Measurements from ENCODE around the gene ZNFX1. TPM values are rescaled to one million over a fixed set of nuclear protein-coding genes. Genes with fewer than 3 reads are reported as not detected.

Gene ZNFX1
- total and polyA plus RNA-seq, 3 donors from 2014 or later, result 31.6 to 39.9 (median 37.2) TPM

- Histone ChIP-seq H3K9me3 (no peaks in the 10 kb centered on the region), H3K4me1 (no peaks in the 10 kb centered on the region), H3K27ac (no peak overlapping the region), H3K4me3 (no peak overlapping the region), H3K36me3 (ENCODE audit: low read depth, missing control alignments) (no peaks in the 10 kb centered on the region), H3K27me3 (no peaks in the 10 kb centered on the region)
- DNase-seq, result no peak
- no peak for TF ChIP-seq POLR2A (IDR thresholded peaks at IDR 0.05)
- no peak for TF ChIP-seq CTCF (IDR thresholded peaks at IDR 0.05)
- WGBS, 2 donors, result 90 to 94% methylated on average over 16 of the region's 16 CpGs
- intact Hi-C loops (cut with DNase I; ENCODE audit: low total_unique reads), result no loop called here
Measured at GRCh38 chr20:49286689-49287551, 9.1 kb upstream of the ZNFX1 start.

GRCh38 chr20:49285813-49286494 is 8.1 kb upstream of the ZNFX1 start:
- TF ChIP-seq CTCF (IDR thresholded peaks at IDR 0.05) (no peak), POLR2A (IDR thresholded peaks at IDR 0.05) (no peak)
- no peaks in the 10 kb centered on the region for H3K9me3 ChIP-seq
- intact Hi-C loops (cut with DNase I; ENCODE audit: low total_unique reads), result no loop called here
- WGBS, 2 donors, result 80 to 94% methylated on average over 4 of the region's 4 CpGs
- H3K36me3 ChIP-seq (ENCODE audit: low read depth, missing control alignments), result no peaks in the 10 kb centered on the region
- H3K27ac ChIP-seq, result no peak overlapping the region
- no peak for DNase-seq
- no peaks in the 10 kb centered on the region for H3K27me3 ChIP-seq
- no peak overlapping the region for H3K4me3 ChIP-seq
- peaks cover 3% of the 10 kb centered on the region for H3K4me1 ChIP-seq

GRCh38 chr20:49285233-49285668 is 7.4 kb upstream of the ZNFX1 start:
- intact Hi-C loops (cut with DNase I; ENCODE audit: low total_unique reads), result no loop called here
- Histone ChIP-seq H3K27me3 (no peaks in the 10 kb centered on the region), H3K27ac (no peak overlapping the region), H3K9me3 (no peaks in the 10 kb centered on the region), H3K36me3 (ENCODE audit: low read depth, missing control alignments) (no peaks in the 10 kb centered on the region), H3K4me1 (peaks cover 8% of the 10 kb centered on the region), H3K4me3 (no peak overlapping the region)
- no peak for DNase-seq
- no peak for TF ChIP-seq POLR2A (IDR thresholded peaks at IDR 0.05)
- TF ChIP-seq CTCF (IDR thresholded peaks at IDR 0.05), result no peak
- 95 to 96% methylated on average over 1 of the region's 1 CpG for WGBS, 2 donors

- Histone ChIP-seq H3K9me3 (no peaks in the 10 kb centered on the region), H3K4me1 (peaks cover 13% of the 10 kb centered on the region), H3K36me3 (ENCODE audit: low read depth, missing control alignments) (no peaks in the 10 kb centered on the region), H3K27ac (no peak overlapping the region), H3K27me3 (no peaks in the 10 kb centered on the region), H3K4me3 (no peak overlapping the region)
- DNase-seq, result no peak
- intact Hi-C loops (cut with DNase I; ENCODE audit: low total_unique reads), result no loop called here
- WGBS, 2 donors, result 93 to 94% methylated on average over 5 of the region's 5 CpGs
- TF ChIP-seq POLR2A (IDR thresholded peaks at IDR 0.05) (no peak), CTCF (IDR thresholded peaks at IDR 0.05) (no peak)
Measured at GRCh38 chr20:49284818-49285217, 7.0 kb upstream of the ZNFX1 start.
